GM21717 (cell line): ENCODE results near the gene POLN.

ENCODE experiments used
- ATAC-seq: cut with Tn5 transposase; IDR thresholded peaks from one replicate; pipeline ENCODE4 v1.9.1; 2021; ENCODE audit warnings: mild to moderate bottlenecking, moderate library complexity; ENCODE audit not compliant: unreplicated experiment

Gene POLN

DNA sequence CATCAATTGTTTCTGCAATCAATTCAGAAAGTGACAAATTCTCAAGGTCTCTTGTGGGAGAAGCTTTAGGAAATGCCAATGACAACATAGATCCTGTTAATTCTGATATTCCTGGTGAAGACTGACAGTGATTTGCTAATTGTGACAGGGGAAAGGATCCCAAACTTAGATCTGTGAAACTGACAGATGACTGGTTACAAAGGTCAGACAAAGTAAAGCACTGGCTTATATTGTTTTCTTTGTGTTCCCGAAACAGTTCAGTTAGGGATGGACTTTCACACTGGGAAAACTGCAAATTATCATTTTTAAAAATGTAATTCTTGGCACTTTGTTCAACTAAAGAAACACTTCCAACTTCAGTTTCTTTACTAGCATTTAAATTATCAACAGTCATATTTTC, 152.7 kb downstream of the POLN start:
- ATAC-seq, result no peak

DNA sequence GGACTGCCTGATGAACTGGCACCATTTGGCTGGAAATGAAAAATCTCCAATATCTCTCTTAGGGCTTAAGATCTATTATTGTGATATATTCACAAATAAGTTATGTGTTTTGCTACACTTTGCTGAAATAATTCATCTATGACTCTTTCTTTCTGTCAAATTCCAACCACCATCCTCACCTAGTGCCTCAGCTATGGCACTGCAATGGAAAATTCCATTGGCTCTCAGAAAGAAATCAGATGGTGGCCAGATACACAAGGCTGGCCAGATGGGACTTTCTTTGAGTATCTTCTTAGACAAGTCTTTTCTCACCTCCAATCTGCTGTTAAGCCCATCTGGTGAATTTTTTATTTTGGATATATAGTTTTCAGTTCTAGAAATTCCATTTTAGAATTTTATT, 154.8 kb downstream of the POLN start:
- ATAC-seq, result no peak

DNA sequence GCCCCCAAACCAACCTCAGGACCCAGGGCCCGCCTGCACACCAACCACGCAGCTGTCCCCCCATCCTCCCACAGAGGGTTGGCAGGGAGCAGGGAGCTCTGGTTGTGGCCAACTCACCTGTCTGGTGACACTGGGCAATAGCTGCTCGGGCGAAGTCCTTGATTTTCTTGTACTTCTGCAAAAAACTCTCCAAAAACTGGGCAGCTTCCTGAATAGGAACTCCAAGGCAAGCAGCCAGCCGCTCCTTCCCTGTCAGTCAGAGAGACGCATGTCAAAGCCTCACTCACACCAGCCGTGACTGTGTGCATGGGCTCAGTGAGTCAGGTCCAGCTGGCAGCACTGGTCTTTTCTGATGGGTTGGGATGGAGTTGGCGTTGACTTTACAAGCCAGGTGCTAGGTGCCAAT, 156.4 kb downstream of the POLN start:
- ATAC-seq, result no peak

DNA sequence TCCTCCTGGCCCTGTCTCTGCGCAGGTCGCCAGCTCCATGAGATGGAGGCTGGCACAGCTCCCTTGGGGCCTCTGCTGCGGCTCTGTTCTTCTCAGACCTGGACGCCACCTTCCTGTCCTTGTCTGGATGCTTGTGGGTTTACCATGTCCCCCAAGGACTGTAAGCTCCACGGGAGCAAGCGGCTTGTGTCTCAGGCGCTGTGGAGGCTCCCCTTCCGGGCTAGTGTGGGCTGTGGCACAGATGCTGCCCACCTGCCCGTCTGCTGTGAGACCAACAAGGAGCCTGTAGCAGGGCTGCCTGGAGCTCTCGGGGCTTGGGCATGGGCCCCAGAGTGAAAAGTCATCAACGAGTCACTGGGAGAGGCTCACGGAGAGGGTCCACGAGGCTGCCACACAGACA, 157.6 kb downstream of the POLN start:
- no peak for ATAC-seq

DNA sequence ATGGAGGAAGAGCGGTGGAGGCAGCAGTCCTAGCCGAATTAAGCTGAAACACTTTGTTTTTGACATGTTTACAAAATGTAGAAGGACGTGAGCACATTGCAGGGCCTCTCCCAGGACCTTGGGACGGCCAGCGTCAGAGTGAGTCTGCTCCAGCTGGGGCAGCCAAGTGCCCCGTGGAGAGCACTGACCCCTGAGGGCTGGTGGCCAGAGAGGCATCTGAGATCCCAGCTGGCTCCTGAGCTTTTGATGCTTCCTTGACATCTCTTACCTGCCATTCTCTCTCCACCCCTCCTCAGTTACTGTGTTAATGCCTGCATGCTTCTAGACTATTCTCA, 158.1 kb downstream of the POLN start:
- ATAC-seq, result no peak

DNA sequence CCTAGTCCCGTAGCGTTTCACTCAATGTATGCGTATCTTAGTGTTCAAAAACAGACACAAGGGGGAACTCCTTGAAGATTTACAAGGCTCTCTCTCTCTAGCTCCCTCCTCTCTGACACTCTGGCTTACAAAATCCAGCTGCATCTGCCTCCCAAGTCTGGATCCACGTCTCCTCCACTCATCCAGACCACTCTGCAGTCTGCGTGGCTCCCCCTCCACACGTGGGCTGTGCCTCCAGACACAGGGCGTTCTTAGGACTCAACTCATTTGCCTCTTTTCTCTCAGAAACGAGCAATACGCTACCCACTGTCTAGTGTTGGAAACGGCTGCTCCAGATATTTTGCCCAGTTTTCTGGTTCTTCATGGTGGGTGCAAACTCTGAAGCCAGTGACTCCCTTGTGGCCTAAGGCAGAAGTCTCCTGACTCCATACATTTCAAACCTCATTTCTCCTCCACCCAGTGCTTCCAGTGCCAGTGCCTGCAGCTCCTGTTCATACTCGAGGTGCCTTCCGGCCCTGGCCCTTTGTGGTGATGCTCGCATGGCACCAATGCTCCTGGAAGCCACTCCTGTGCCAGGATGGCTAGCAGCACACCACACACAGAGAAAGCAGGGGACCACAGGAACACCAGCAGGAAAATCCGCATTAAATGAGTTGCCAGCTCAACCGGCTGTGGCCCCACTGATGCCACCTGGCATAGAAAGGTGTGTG, 158.7 kb downstream of the POLN start:
- no peak for ATAC-seq

DNA sequence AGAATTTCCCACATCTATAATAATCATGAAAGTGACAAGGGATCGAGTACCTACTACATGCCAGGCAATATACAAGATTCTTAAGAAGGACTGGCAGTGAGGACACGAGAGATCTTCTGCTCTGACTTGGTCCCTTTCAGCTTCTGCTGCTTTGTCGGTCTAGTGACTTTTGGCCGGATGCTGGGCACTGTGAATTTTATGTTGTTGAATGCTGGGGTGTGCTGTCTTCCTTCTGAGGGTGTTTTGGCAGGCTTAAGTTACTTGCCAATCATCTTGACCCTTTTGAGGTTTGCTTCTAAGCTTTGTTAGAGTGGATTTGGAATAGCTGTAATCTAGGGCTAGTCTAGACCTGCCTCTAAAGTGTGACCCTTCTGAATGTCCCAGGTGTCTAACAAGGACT, 159.3 kb downstream of the POLN start:
- ATAC-seq, result no peak

DNA sequence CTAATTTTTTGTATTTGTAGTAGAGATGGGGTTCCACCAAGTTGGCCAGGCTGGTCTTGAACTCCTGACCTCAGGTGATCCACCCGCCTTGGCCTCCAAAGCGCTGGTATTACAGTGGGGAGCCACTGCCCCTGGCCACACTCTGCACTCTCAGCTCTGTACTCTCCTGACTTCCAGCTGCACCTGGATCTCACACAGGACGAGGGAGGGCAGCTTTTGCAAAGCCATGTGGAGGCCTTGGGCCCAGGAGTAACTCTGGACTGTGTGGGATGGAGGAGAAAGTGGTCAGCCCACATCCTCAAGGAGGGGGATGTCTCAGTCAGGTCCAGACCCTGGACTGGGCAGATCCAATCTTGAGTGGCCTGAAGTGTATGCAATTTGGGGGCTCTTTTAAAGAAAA, 159.8 kb downstream of the POLN start:
- no peak for ATAC-seq

DNA sequence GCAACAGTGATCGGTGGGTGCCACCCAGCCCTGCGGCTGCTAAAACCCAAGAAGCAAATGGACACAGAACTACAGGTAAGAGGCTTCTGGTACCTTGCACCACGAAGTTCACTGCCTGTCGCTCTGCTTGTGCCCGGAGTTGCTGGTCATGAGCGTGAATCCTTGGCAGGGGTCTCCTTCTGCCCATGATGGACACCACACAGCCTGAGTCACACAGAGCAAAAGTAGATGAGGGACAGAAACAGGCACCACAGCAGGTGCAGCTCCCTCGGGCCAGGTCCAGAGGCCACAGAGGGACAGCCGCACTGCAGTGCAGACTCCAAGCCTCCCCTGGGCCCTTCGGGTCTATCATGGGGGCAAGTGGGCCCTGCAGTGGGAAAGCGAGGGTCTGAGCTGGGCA, 160.4 kb downstream of the POLN start:
- ATAC-seq, result no peak

DNA sequence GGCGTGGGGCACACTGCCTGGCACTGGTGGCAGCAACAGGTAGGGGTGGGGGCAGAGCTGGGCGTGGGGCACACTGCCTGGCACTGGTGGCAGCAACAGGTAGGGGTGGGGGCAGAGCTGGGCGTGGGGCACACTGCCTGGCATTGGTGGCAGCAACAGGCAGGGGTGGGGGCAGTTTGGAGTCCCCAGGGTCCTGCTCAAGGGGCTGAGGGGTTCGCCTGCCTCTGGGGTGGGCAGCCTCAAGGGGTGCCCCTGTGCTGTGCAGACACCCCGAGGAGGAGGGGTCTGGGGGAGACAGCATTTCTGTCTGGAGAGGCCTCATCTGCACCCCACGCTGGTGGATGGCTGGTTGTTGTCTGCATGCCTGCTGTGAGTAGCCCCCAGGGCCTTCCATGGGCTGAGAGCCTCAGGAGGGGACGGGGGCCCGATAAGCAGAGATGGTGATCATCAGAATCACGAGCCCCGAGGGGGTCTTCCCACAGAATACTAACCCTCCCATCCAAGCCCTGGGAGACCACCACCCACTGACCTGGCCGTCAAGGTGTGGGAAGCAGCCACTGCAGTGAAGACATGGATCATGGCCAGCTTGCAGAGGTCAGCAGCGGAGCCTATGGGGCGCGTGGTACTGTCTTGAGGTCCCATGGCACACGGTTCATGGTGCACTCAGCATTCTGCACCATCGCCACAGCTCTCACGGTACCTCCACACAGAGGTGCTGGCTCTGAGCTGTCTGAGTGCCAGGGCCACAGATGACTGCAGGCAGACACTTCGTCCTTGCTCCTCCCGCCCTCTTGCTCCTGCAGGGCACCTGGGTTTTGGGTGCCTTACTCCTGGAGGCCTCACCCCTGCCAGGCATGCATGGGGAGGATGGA, 161.3 kb downstream of the POLN start:
- no peak for ATAC-seq

DNA sequence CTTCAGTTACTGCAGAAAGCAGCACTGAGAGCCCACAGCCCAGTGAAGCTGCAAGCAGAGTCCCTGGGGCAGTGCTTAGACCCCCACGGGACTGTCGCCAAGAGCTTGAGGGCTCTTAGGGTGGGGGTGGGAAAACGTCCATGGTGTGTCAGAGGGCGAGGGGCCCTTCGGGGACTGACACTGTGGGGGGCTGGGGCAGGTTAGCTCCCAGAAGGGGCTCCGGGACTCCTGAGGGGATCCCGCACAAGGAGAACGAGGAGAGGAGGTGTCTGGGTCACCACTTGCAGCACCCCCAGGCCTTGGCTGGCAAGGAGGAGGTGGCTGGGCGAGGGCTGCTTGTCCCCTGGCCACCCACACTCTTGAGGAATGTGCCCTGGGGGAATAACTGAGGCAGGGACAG, 162.0 kb downstream of the POLN start:
- no peak for ATAC-seq

DNA sequence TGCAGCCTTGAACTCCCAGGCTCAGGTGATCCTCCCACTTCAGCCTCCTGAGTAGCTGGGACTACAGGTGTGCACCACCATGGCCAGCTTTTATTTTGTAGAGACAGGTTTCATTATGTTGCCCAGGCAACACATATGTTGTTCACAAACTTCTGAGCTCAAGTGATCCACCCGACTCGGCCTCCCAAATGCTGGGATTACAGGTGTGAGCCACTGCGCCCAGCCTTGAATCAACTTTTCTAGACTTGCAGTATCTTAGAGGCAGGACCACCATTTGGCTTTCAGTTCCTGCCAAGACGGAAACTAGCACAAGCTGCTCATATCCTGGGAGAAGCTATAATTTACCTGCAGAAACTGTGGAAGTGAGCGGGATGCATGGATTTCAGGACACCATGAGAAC, 162.9 kb downstream of the POLN start:
- ATAC-seq, result no peak

DNA sequence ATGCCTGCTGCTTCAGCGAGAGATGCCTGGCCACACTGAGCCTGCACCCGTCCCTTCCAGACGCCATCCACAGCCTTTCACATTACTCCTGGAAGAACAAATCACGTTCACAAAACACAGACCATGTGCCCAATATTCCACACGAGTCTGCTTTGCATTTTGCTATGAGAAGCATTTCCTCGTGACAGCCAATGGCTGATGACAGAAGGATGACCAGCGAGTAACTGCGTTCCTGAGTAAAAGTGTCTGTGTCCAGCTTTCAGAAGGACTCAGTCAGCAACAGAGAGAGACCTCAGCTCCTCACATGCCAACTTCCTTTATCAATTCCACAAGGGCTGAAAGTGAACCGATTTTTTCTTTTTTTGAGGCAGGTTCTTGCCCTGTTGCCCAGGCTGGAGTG, 163.3 kb downstream of the POLN start:
- no peak for ATAC-seq

DNA sequence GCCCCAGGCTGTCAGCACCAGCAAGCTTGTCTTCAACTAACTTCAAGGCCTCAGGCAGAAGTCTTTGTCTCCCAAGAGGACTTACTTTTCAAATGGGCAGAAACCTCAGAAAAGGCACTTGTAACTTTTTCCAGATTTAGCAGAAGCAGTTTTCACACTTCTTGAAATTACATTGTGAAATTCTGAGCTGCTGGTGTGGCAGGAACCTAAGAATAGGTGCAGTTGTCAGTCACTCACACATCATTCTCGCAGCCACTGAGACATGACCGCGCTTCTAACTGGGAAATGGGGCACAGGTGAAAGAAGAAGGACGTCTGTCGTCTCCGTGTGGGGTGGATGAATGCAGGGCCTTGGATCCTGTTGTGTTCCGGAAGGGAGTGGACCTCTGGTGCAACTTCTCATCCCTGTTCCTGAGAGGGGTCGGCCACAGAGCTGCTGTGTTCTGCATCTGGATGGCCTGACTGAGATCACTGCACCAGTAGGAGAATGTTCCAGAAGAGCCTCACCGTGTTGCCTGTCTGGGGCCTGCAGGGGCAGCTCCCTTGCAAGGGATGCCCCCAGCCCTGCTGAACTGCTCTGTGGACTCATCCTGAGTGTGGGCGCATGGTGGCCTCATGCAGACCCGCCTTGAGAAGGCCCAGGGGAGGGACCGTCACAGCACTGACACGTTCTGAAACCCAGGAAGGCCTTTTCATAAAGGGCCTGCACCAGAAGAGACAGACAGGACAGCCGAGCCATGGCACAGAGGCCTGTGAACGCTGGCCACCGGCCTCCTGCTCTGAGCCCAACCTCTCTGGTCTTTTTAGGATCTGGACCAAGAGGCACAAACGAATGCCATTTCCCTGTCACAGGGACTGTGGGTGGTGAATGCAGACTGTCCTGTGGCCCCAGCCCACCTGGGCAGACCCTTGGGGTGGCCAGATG, 164.1 kb downstream of the POLN start:
- ATAC-seq, result no peak

DNA sequence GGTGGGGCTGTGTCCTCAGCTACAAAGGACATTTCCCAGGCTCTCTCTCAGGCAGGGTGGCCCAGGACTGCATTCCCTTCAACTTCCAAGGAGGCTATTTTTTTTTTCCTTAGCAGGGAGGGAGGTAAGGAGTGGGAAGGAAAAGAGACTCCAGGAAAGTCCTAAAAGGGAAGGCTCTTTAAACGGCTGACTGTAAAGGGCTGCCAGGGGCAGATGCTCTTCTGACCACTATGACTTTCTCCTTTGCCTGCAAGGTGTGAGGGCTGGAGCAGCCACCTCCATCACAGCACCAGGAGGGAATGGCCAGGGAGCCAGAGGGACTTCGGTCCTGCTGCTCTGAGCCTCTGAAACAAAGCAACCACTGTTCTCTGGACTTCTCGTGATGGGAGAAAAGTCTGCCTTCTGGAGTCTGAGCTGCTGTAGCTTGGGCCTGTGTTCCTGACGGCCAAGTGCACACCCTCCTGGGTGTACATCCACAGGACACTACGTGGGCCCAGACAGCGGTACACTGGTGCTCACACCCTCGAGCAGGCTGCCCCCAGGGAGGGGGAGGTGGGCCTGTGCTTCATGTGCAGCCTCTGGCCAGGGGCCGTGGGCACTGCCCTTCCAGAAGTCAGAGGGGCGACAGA, 164.9 kb downstream of the POLN start:
- ATAC-seq, result no peak

DNA sequence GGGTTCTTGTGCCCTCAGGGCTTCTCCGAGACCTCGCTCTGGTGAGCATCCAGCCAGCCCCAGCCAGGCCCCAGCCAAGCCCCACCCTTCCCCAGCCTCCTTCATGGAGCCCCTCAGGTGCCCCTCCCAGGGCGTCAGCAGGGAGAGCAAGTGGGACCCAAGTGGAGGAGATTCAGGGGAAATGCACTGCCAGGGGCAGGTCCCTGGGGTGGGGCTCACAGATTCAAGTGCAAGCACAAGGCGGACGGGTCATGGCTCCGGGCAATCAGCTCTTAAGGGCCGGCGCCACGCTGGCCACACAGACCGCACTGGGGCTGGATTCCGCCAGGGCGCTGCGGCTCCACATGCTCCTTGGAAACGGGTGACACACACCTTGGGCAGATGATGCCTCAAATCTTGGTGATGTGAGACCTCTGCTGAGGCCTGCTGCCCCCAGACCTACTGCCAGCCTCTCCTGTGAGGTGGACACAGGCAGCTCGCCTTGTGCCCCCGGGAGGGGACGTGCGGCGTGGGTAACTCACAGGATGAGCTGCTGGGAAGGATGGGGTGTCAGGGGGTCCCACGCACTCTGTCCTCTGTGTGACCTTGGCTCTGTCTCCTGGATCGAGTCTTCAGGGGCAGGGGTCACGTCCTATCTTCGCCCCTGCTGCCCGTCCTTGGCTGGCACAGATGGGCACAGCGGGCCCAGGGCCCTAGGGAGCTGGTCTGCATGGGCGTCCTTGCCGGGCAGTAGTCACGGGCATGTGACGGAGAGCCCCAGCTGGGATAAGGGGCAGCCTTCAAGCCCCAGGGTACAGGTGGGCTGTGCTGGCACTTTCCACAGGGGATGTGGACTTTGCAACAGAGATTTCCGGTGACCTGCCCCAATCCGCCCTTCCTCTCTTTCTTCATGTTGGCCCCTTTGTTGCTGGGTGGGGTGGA, 165.7 kb downstream of the POLN start:
- ATAC-seq, result no peak

DNA sequence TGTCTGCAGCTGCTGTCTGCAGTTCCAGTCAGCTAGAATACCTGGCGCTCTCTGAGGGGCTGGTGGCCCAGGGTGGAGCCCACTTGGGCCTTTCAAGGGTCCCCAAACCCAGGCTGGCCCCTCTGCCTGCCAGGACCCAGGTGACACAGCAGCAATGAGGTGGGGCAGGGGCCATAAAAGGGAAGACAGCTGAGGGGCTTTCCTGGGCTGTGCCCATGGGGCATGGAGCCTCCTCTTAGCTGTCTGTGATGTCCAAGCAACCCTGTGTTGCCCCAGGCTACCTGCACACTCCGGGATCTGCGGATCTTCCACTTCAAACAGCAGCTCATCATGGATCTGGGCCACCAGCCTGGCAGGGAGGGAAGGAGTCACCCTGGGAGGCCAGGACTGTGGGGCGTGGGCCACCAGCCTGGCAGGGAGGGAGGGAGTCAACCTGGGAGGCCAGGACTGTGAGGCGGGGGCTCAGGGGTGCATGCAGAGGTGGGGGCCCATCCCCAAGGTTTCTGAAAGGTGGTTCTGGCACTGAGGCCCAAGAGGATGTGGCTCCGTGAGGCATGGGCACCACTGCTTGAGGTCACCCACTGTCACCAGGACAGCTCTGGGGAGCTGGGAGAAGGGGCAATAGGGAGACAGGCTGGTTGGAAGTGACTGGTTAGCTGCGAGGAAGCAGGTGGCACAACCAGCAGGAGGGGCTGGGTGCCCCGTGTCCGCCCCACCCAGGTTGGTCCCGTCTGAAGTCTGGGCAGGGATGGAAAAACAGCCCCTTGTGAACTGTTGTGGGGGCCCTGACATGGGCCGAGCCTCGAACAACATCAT, 166.5 kb downstream of the POLN start:
- ATAC-seq, result no peak

DNA sequence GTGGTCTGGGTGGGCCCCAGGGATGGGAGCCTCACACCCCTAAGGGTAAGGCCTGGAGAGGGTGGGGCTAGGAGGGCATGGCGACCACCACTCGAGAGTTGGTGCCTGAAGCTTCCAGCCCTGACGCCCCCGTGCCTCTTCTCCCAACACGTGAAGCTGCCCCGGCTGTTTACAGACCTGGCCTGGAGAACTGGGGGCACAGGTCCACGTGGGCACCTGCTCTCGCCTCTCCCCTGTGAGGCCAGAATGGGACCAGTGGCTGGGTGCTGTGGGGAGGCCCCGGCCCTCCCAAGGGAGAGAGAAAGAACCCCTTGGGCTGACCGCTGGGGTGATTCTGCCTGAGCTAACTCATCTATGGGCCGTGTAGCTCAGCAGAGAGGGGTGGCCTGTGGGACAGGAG, 167.3 kb downstream of the POLN start:
- no peak for ATAC-seq

DNA sequence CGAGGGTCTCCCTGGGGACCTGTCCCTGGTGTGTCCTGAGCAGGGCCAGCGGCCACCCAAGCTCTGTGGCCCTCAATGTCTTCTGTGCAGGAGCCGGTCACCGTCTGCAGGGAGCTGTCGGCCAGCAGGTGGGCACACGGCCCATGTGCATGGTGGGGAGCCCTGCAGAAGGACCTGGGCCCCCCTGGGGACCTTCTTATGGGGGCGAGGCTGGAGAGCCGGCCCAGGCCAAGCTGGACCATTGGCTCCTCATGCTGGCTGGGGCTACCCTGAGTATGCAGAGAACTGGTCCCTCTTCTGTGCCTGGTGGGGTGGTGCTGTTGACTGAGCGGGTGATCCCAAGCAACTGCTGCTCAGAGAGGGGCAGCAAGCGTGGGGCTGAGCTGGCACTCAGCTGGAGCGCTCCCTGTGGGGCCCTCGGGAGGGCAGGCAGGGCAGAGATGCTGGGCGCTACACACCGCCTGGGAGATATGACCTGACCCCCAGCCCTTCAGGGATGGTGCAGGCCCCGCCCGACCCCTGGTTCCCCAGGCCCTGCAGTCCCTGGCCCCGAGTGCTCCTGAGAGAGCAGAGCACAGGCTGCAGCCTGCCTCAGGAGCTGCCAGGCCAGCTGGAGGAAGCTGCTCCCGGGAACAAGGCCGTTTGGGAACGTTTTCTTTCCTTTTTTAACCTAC, 168.0 kb downstream of the POLN start:
- ATAC-seq, result no peak
